K562 (cell line): Measurements from ENCODE around the gene ERLEC1. TPM values are rescaled to one million over a fixed set of nuclear protein-coding genes. Genes with fewer than 3 reads are reported as not detected.
A peak's percentile ranks its signal among the peaks of the same experiment; 100 is the strongest.

Experiments used
- ATAC-seq: fragments of 200-7000 bp; cut with Tn5 transposase; 3 replicates; pipeline ENCODE4 v1.9.1; 2020; ENCODE audit warnings: moderate library complexity
- BruUV-seq: library from RNA; stranded (reverse); fragments of 400-500 nt; replicated peaks from 2 replicates; lab custom pipeline; 2021; lab: Mats Ljungman, UMichigan
- CTCF ChIA-PET: fragments of 300-600 bp; formaldehyde crosslinking; extraction: SDS; loops from one replicate; lab custom pipeline; 2021; ENCODE audit warnings: low intra/inter-chr PET ratio; lab: Yijun Ruan, JAX
- POLR2A ChIA-PET: fragments of 300-600, 350-650 bp; sonication (Branson Sonifier 250); formaldehyde crosslinking; extraction: SDS; loops from one replicate; lab custom pipeline; 2021; ENCODE audit warnings: antibody characterized with exemption, inconsistent platforms; lab: Yijun Ruan, JAX
- DNase-seq, 4 experiments: peaks; one replicate each; pipeline versions ENCODE4 v3.0.0 to v3.0.0-alpha.2; 2011 to 2018; ENCODE audit warnings: low spot score in 3 of 4, mixed read lengths in 3 of 4; ENCODE audit errors: extremely low read depth in 1 of 4
- FAIRE-seq: peaks from 2 replicates; lab custom pipeline; 2011; peaks lifted over from hg19 to GRCh38; lab: Jason Lieb, UNC
- H2AFZ ChIP-seq: 2 replicates; pipeline ENCODE4 v1.6.0; 2011; ENCODE audit warnings: low read depth, low read length, control low read depth, inconsistent platforms
- H3K27ac ChIP-seq: fragments of 200-600 bp; 3 replicates; pipeline ENCODE4 v1.8.0; 2011; ENCODE audit warnings: low read depth, mild to moderate bottlenecking, control low read depth, inconsistent platforms, low read length, moderate library complexity, mixed read lengths; ENCODE audit errors: extremely low read depth
- H3K27me3 ChIP-seq, 2 experiments: fragments of 300-600 bp in 1 of 2; 2 replicates in 1 of 2; 3 replicates in 1 of 2; pipeline versions ENCODE4 v1.6.0 to v1.8.0; 2011; ENCODE audit warnings: inconsistent platforms in 2 of 2, low read length in 2 of 2, mild to moderate bottlenecking in 1 of 2, mixed read lengths in 1 of 2, moderate library complexity in 1 of 2; ENCODE audit not compliant: control insufficient read depth in 2 of 2, insufficient read depth in 2 of 2
- H3K36me3 ChIP-seq: fragments of 300-600 bp; 3 replicates; pipeline ENCODE4 v1.8.0; 2011; ENCODE audit warnings: mild to moderate bottlenecking, low read length, inconsistent platforms; ENCODE audit not compliant: control insufficient read depth, insufficient read depth
- H3K4me1 ChIP-seq, 2 experiments: fragments of 200-600 bp in 1 of 2; replicated peaks in 1 of 2; 2 replicates in 1 of 2; 3 replicates in 1 of 2; pipeline versions ENCODE4 v1.5.1 to v1.8.0; 2011; ENCODE audit warnings: inconsistent platforms in 2 of 2, low read length in 2 of 2, mild to moderate bottlenecking in 1 of 2, mixed read lengths in 1 of 2, moderate library complexity in 1 of 2; ENCODE audit not compliant: control insufficient read depth in 2 of 2, insufficient read depth in 2 of 2
- H3K4me2 ChIP-seq: 2 replicates; pipeline ENCODE4 v1.6.1; 2011; ENCODE audit warnings: low read length, control low read depth, inconsistent platforms, mixed read lengths; ENCODE audit not compliant: insufficient read depth
- H3K4me3 ChIP-seq: fragments of 200-600 bp; sonication (generic), shearing (Covaris generic); 2 replicates; pipeline ENCODE4 v1.5.1; 2016; ENCODE audit warnings: control low read depth, inconsistent platforms
- H3K79me2 ChIP-seq: fragments of 200-600 bp; 3 replicates; pipeline ENCODE4 v1.8.0; 2011; ENCODE audit warnings: low read length, inconsistent platforms; ENCODE audit not compliant: control insufficient read depth, insufficient read depth
- H3K9ac ChIP-seq, 2 experiments: 2 replicates each; pipeline versions ENCODE4 v1.6.0 to v1.6.1; 2011; ENCODE audit warnings: low read depth in 2 of 2, low read length in 2 of 2, control low read depth in 1 of 2, inconsistent platforms in 1 of 2, mild to moderate bottlenecking in 1 of 2, mixed read lengths in 1 of 2; ENCODE audit not compliant: insufficient read depth in 1 of 2
- H3K9me1 ChIP-seq: one replicate; pipeline ENCODE4 v1.6.0; 2011; ENCODE audit warnings: inconsistent platforms, mild to moderate bottlenecking, low read length, moderate library complexity; ENCODE audit not compliant: control insufficient read depth, insufficient read depth
- H3K9me3 ChIP-seq: replicated peaks from 2 replicates; pipeline ENCODE4 v1.5.1; 2011; ENCODE audit warnings: low read depth, low read length, inconsistent platforms; ENCODE audit not compliant: control insufficient read depth, insufficient read depth
- H4K20me1 ChIP-seq: replicated peaks from 2 replicates; pipeline ENCODE4 v1.6.1; 2011; ENCODE audit warnings: low read length, inconsistent platforms, mixed read lengths; ENCODE audit not compliant: control insufficient read depth, insufficient read depth
- FOXA3 ChIP-seq, 2 experiments: fragments of 450-650 bp in 1 of 2; sonication (generic) in 1 of 2; formaldehyde crosslinking; IDR thresholded peaks in 1 of 2; conservative IDR thresholded peaks in 1 of 2; 2 replicates each; pipeline versions ENCODE4 v1.4.0 to v1.8.0; 2020 to 2022; ENCODE audit warnings: mild to moderate bottlenecking in 2 of 2, missing genetic modification reagents in 1 of 2
- MEF2D ChIP-seq: conservative IDR thresholded peaks from 2 replicates; pipeline ENCODE4 v1.6.1; 2016; ENCODE audit warnings: low read depth, missing genetic modification characterization, missing compliant biosample characterization
- MITF ChIP-seq: IDR thresholded peaks from 2 replicates; pipeline ENCODE4 v1.6.1; 2014; ENCODE audit warnings: antibody characterized with exemption
- SPI1 ChIP-seq: IDR thresholded peaks from 2 replicates; pipeline ENCODE4 v1.6.1; 2011; ENCODE audit warnings: low read depth, low read length, control low read depth, borderline replicate concordance
- WHSC1 ChIP-seq: IDR thresholded peaks from one replicate; pipeline ENCODE4 v1.6.1; 2012; ENCODE audit warnings: low read length, control low read depth, inconsistent platforms
- ZNF146 ChIP-seq: IDR thresholded peaks from one replicate; pipeline ENCODE4 v1.6.1; 2018; ENCODE audit warnings: missing compliant biosample characterization; ENCODE audit not compliant: unreplicated experiment
- WGBS: fragments of 100-300 bp; shearing (Covaris generic); methylation state at CpG from one replicate; pipeline ENCODE4 v1.1.6; 2016; ENCODE audit warnings: low coverage, mixed read lengths; ENCODE audit not compliant: insufficient coverage; ENCODE audit errors: missing lambda C conversion rate; 5-methylcytosine and 5-hydroxymethylcytosine counted together
- in situ Hi-C: fragments of 300-500 bp; cut with MboI; formaldehyde crosslinking; loops from 4 replicates; pipeline ENCODE4 v1.15.0; 2018; ENCODE audit warnings: inconsistent platforms, mixed read lengths
- intact Hi-C: fragments of 100-400 bp; cut with micrococcal nuclease; formaldehyde crosslinking; loops from 2 replicates; pipeline ENCODE4 v1.14.2; 2022
- polyA plus RNA-seq, 8 experiments: library from polyadenylated mRNA; depleted of rRNA in 4 of 8; stranded (reverse) in 5 of 8; unstranded in 3 of 8; fragments of >200 nt; fragmentation: Nextera tagmentation in 2 of 8; fragmentation: Illumina TruSeq in 1 of 8; extraction: Ambion mirVana in 2 of 8; extraction: Trizol in 1 of 8; gene quantifications; 2 replicates each; pipeline versions ENCODE4 v1.2.1 to v1.2.3, GENCODE V29; 2011 to 2014; ENCODE audit warnings: inconsistent platforms in 1 of 8, missing spikeins in 1 of 8
- total RNA-seq, 7 experiments: library from RNA; depleted of rRNA in 6 of 7; stranded (reverse); fragments of >200 nt in 6 of 7; fragmentation: Illumina TruSeq in 2 of 7; extraction: Trizol in 2 of 7; gene quantifications; 2 replicates each; pipeline versions ENCODE4 v1.2.1 to v1.2.3, GENCODE V29; 2011 to 2021; ENCODE audit warnings: low replicate concordance in 1 of 7
- TF ChIP-seq, protein P1 (sequence below): fragments of 250-450 bp; sonication (Bioruptor Pico); IDR thresholded peaks from 2 replicates; pipeline ENCODE4 v1.5.0; 2020; ENCODE audit warnings: mild to moderate bottlenecking

The ERLEC1 gene
- total and polyA plus RNA-seq, 9 of the 15 experiments (the other 6 are each of a cell fraction or from before 2014, with no cell fraction given) = 12.0 to 41.6 (median 30.6) TPM

- no peak for TF ChIP-seq MITF
These were observed 9.7 kb upstream of the ERLEC1 start (continued) for GRCh38 chr2:53777134-53777533.

DNA sequence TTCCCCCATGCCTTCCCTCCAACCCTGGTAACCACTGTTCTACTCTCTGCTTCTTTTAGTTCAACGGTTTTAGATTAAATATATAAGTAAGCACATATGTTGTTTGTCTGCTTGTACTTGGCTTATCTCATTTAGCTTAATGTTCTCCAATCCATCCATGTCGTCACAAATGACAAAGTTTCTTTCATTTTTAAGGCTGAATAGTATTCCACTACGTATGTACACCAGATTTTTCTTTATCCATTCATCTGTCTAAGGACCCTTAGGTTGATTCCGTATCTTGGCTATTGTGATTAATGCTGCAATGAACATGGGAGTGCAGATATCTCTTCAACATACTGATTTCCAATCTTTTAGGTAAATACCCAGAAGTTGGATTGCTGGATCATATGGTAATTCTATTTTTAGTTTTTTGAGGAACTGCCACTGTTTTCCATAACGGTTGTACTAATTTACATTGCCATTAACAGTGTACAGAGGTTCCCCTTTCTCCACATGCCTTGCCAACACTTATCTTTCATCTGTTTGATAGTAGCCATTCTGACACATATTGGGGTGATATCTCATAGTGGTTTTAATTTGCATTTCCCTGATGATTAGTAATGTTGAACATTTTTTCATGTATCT is 8.2 kb upstream of the ERLEC1 start:
- H3K27ac ChIP-seq = no peak overlapping the region
- ChIA-PET CTCF (no interaction called here), POLR2A (interaction anchor here (4.7 kb wide), 1 partner anchor 10 kb away, joined by 32 read pairs; the partner anchor contains the start of gene CHAC2)
- no peaks in the 10 kb centered on the region for H3K4me1 ChIP-seq
- H3K79me2 ChIP-seq = peaks cover 80% of the 10 kb centered on the region
- no peak overlapping the region for H3K4me2 ChIP-seq
- BruUV-seq = no TSS peak
- FAIRE-seq (no peak), DNase-seq (no peak), ATAC-seq (no peak)
- no peak overlapping the region for H2AFZ ChIP-seq
- no peaks in the 10 kb centered on the region for H3K27me3 ChIP-seq
- intact Hi-C loops = no loop called here
- in situ Hi-C loops = no loop called here
- TF ChIP-seq SPI1 = peak; percentile 44; the same call in 1 of the 2 replicates
- peak in 1 of 2 experiments; percentile 71; a peak in 1 of 4 replicates for TF ChIP-seq FOXA3 (CRISPR knock-in tag; conservative IDR thresholded peaks at IDR 0.05 in 1 of 2, IDR thresholded peaks at IDR 0.05 in 1 of 2)
- peak; percentile 85 for TF ChIP-seq MEF2D (tag)
- TF ChIP-seq WHSC1 = no peak
- TF ChIP-seq ZNF146 (CRISPR knock-in tag) = peak; percentile 51
- TF ChIP-seq, protein P1, sequence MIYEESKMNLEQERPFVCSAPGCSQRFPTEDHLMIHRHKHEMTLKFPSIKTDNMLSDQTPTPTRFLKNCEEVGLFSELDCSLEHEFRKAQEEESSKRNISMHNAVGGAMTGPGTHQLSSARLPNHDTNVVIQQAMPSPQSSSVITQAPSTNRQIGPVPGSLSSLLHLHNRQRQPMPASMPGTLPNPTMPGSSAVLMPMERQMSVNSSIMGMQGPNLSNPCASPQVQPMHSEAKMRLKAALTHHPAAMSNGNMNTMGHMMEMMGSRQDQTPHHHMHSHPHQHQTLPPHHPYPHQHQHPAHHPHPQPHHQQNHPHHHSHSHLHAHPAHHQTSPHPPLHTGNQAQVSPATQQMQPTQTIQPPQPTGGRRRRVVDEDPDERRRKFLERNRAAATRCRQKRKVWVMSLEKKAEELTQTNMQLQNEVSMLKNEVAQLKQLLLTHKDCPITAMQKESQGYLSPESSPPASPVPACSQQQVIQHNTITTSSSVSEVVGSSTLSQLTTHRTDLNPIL (CRISPR knock-in tag) = no peak
- no peaks in the 10 kb centered on the region for H3K9me3 ChIP-seq
- no peak overlapping the region for H3K4me3 ChIP-seq
- H4K20me1 ChIP-seq = no peaks in the 10 kb centered on the region
- no peaks in the 10 kb centered on the region for H3K9me1 ChIP-seq
- peaks cover 50% of the 10 kb centered on the region for H3K36me3 ChIP-seq
- 46% methylated on average over 5 of the region's 5 CpGs for whole genome bisulfite sequencing
- H3K9ac ChIP-seq = no peak overlapping the region
